ENCODE results near the gene ATR. TPM values are rescaled to one million over a fixed set of nuclear protein-coding genes. Genes with fewer than 3 reads are reported as not detected.

Gene ATR
- total and polyA plus RNA-seq, 10 of the 15 experiments (the other 5 are each of a cell fraction or from before 2014, with no cell fraction given), result 21.0 to 41.5 (median 30.1) TPM

DNA sequence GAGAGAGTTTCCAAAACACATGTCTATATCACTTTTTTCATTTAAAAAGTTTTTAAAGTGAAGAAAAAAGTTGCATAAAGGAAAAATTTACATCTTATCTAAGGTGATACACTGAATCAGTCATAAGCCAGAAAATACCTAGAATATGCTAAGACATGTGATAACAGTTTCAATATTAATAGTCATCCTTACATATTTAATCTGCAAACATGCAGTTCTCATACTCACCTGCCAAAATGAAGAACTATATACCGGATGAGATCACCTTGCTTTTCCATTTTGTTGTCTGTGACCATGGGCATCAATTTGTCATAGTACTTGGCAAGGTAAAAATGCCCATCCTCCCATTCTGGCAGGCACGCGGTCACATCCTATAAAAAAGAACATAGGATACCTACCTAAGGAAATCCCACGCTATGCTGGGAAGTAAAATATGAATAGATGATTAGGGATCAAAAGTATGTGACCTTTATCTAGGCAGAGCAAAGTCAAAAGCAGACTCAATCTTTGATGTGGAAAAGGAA, 93.6 kb downstream of the ATR start (continued):
- TF ChIP-seq, protein P1, sequence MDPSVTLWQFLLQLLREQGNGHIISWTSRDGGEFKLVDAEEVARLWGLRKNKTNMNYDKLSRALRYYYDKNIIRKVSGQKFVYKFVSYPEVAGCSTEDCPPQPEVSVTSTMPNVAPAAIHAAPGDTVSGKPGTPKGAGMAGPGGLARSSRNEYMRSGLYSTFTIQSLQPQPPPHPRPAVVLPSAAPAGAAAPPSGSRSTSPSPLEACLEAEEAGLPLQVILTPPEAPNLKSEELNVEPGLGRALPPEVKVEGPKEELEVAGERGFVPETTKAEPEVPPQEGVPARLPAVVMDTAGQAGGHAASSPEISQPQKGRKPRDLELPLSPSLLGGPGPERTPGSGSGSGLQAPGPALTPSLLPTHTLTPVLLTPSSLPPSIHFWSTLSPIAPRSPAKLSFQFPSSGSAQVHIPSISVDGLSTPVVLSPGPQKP (IDR thresholded peaks at IDR 0.05; ENCODE audit: low read depth, low read length), result no peak
- no peak for TF ChIP-seq SMAD5 (IDR thresholded peaks at IDR 0.05; ENCODE audit: low read depth)

DNA sequence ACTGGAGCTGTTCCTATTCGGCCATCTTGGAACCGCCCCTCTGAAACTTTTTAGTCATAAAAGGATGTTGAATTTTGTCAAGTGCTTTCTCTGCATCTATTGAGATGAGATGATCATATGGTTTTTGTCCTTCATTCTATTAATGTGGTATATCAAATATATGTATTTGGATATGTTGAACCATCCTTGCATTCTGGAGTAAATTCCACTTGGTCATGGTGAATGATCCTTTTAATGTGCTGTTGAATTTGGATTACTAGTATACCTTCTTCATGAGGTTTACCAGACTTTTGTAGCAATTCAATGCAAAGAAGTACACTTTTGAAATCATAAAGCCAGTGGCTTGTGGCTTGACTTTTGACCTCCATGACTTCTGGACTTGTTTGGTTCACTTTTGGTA, 97.3 kb downstream of the ATR start:
- Histone ChIP-seq H2AFZ (ENCODE audit: control insufficient read depth, low read depth, low read length) (no peak overlapping the region), H3K9me3 (replicated peaks; ENCODE audit: control insufficient read depth, insufficient read depth, low read length) (peaks cover 10% of the 10 kb centered on the region), H3K4me1 (ENCODE audit: control insufficient read depth, insufficient read depth, low read length) (no peaks in the 10 kb centered on the region), H3K27ac (ENCODE audit: control insufficient read depth, insufficient read depth) (no peak overlapping the region), H4K20me1 (ENCODE audit: control insufficient read depth, insufficient read depth) (no peaks in the 10 kb centered on the region), H3K27me3 (replicated peaks in 1 of 2; ENCODE audit: control insufficient read depth in 2 of 2, insufficient read depth in 2 of 2, low read length in 1 of 2) (no peaks in the 10 kb centered on the region), H3K4me3 (no peak overlapping the region), H3K36me3 (ENCODE audit: control insufficient read depth in 2 of 2, insufficient read depth in 2 of 2, low read length in 1 of 2) (peaks cover 2 to 17% of the 10 kb centered on the region in 2 experiments), H3K4me2 (ENCODE audit: control insufficient read depth, insufficient read depth) (no peak overlapping the region), H3K9ac (ENCODE audit: control insufficient read depth, insufficient read depth, low read length) (no peak overlapping the region), H3K79me2 (ENCODE audit: control insufficient read depth, insufficient read depth, low read length) (no peaks in the 10 kb centered on the region)
- FAIRE-seq (no peak), DNase-seq (ENCODE audit: low read depth, low spot score) (no peak), ATAC-seq (no peak)
- RAD21 ChIA-PET (ENCODE audit: unreplicated experiment), result no interaction called here
- no TSS peak for BruUV-seq (replicated peaks)
- intact Hi-C loops (cut with micrococcal nuclease; ENCODE audit: unreplicated experiment), result no loop called here
- CTCF ChIA-PET, result no interaction called here
- WGBS (ENCODE audit: insufficient coverage, insufficient replicate concordance, low lambda C conversion rate, missing lambda C conversion rate), result 100% methylated on average over 2 of the region's 2 CpGs
- no peak for TF ChIP-seq ZNF217 (IDR thresholded peaks at IDR 0.05)
- no peak for TF ChIP-seq RELB (IDR thresholded peaks at IDR 0.05; ENCODE audit: low read depth)
- TF ChIP-seq ZNF384 (IDR thresholded peaks at IDR 0.05; ENCODE audit: borderline replicate concordance, low read depth, low read length), result no peak
- no peak for TF ChIP-seq RAD51 (IDR thresholded peaks at IDR 0.05)
- no peak for TF ChIP-seq BHLHE40 (IDR thresholded peaks at IDR 0.05; ENCODE audit: borderline replicate concordance in 1 of 2, low read depth in 2 of 2, low read length in 1 of 2)
- in situ Hi-C loops (cut with MboI), result no loop called here
- POLR2A ChIA-PET, result no interaction called here
- SMC1A ChIA-PET (ENCODE audit: uncharacterized antibody, unreplicated experiment), result no interaction called here
